SU-DHL-6 (cell line): Measurements from ENCODE around the gene SNAPC2.

ENCODE experiments used
- EZH2phosphoT487 ChIP-seq: fragments of 200-600 bp; sonication (generic), shearing (Covaris generic); conservative IDR thresholded peaks from 2 replicates; pipeline ENCODE4 v1.6.1; 2018; ENCODE audit warnings: mild to moderate bottlenecking, antibody characterized with exemption, low read length, moderate library complexity, mixed read lengths
- TF ChIP-seq, protein P1 (sequence below): fragments of 200-600 bp; sonication (generic); IDR thresholded peaks from one replicate; pipeline ENCODE4 v1.5.1; 2017; ENCODE audit warnings: antibody characterized with exemption, mild to moderate bottlenecking, low read length, moderate library complexity; ENCODE audit not compliant: insufficient read depth, poor library complexity, severe bottlenecking

DNA sequence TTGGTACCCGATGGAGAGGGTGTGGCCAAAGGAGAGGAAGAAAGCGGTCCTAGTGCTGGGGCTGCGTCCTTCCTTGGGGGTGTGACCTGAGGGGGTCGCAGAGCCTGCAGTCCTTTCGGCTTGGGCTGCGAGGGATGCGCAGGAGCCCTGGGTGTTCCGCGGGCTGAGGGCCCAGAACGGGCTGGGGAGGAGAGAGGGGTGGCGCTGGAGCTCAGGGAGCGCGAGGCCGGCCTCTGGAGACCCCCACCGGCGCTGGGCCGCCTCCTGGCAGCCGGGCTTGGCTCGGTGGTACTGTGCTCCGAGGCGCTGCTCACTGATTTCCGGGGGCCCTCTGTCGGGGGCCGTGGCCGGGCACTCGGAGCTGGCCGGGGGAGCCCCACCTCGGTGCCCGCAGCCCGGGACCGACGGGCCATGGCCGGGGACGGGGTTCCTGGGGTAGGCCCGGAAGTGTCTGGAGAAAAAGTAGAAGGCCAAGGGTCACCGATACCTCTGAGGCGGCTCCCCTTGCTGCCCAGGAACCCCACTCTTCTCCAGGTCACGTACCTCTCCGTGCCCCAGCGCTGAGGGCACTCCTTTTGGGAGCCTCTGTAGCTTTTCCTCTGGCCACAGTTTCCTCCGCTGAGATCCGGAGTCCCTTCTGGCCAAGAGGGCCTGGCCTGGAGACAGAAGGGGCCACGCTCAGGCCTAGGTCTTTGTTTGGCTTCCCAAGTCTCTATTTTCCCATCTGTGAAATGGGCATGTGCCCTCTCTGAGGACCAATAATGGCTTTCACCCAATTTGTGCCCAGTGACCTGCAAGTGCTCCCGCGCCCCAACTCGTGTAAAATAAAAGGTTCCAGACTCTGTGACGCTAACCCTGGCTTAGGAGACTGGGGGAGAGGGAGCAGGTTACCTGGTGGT is 47.6 kb upstream of the SNAPC2 start:
- TF ChIP-seq, protein P1, sequence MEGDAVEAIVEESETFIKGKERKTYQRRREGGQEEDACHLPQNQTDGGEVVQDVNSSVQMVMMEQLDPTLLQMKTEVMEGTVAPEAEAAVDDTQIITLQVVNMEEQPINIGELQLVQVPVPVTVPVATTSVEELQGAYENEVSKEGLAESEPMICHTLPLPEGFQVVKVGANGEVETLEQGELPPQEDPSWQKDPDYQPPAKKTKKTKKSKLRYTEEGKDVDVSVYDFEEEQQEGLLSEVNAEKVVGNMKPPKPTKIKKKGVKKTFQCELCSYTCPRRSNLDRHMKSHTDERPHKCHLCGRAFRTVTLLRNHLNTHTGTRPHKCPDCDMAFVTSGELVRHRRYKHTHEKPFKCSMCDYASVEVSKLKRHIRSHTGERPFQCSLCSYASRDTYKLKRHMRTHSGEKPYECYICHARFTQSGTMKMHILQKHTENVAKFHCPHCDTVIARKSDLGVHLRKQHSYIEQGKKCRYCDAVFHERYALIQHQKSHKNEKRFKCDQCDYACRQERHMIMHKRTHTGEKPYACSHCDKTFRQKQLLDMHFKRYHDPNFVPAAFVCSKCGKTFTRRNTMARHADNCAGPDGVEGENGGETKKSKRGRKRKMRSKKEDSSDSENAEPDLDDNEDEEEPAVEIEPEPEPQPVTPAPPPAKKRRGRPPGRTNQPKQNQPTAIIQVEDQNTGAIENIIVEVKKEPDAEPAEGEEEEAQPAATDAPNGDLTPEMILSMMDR, result no peak
- TF ChIP-seq EZH2phosphoT487, result no peak
